ENCODE measurements around the gene FNBP1.

FNBP1 gene

DNA sequence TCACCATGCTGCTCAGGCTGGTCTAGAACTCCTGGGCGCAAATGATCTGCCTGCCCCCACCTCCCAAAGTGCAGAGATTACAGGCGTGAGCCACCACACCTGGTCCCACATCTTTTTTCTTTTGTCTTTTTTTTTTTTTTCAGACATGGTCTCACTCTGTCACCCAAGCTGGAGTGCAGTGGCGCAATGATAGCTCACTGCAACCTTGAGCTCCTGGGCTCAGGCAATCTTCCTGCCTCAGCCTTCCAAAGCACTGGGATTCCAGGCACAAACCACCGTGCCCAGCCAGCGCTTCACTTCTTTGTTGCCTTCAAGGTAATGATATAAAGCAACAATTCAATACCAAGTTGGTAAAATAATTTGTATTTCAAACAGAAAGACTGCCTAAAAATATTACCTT is 128.9 kb downstream of the FNBP1 start:
- Mint-ChIP-seq H3K4me3 (no peak overlapping the region), H3K36me3 (ENCODE audit: low read depth) (peaks cover 81% of the 10 kb centered on the region), H3K9me3 (no peaks in the 10 kb centered on the region), H3K27me3 (no peaks in the 10 kb centered on the region), H3K27ac (no peak overlapping the region), H3K4me1 (ENCODE audit: low read depth) (peaks cover 29% of the 10 kb centered on the region)
- intact Hi-C loops (cut with micrococcal nuclease), result no loop called here

DNA sequence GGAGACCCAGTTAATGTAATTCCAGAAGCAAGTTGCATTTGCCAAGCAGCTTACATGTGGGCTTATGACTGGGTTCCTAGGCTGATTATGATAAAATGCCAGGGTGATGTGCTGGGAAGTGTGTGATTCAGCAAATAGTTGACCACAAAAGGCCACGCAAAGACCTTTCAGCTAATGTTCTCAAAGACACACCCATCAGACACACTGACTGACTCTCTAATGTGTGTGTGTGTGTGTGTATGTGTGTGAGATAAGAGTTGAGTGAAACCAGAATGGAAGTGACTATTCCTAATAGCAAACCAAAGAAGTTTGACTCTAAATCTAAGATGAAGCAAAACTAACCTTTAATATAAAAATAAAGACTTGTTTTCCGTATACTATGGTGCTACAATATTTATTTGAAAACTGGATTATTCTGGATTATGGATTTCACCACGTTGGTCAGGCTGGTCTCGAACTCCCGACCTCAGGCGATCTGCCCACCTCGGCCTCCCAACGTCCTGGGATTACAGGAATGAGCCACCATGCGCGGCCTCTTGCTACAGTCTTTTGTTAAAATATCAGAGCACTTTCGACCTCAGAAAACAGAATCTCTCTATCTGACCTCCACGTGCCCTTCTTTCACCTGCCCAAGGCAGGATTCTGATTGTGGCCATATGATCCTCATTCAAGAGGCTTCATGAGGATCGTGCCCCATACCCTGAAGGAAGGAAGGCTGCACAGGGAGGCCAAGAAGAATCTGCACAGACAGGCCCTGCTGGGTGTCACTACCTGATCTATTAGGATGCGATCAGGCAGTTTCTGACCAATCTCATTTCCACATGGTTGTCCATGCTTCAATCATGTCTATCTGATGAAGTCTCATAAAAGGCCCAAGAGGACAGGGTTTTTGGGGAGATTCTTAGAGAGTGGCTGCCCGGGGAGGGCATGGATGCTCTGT is 132.1 kb downstream of the FNBP1 start:
- H3K9me3 Mint-ChIP-seq, result no peaks in the 10 kb centered on the region
- no peaks in the 10 kb centered on the region for H3K27me3 Mint-ChIP-seq
- H3K4me1 Mint-ChIP-seq (ENCODE audit: low read depth), result peaks cover 22% of the 10 kb centered on the region
- no peak overlapping the region for H3K4me3 Mint-ChIP-seq
- intact Hi-C loops (cut with micrococcal nuclease), result no loop called here
- H3K36me3 Mint-ChIP-seq (ENCODE audit: low read depth), result peaks cover 86% of the 10 kb centered on the region
- H3K27ac Mint-ChIP-seq, result peak overlapping the region; percentile 32

DNA sequence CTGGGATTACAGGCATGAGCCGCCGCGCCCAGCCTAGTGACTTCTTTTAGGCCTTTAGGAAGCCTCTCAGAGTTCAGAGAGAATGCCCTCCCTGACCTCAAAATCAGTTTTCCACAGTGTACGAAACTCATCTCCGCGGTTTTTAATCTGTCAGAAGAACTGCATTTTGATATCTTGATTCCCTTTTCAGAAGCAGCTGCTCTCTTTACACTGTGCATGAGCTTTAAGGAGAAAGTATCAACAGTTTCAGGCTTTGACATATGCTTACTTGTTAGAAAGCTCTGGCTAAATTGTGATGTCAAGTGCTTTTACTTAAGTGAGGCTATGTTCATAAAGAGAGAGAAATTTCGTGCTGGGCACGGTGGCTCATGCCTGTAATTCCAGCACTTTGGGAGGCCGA is 133.1 kb downstream of the FNBP1 start:
- H3K36me3 Mint-ChIP-seq (ENCODE audit: low read depth), result peaks cover 89% of the 10 kb centered on the region

DNA sequence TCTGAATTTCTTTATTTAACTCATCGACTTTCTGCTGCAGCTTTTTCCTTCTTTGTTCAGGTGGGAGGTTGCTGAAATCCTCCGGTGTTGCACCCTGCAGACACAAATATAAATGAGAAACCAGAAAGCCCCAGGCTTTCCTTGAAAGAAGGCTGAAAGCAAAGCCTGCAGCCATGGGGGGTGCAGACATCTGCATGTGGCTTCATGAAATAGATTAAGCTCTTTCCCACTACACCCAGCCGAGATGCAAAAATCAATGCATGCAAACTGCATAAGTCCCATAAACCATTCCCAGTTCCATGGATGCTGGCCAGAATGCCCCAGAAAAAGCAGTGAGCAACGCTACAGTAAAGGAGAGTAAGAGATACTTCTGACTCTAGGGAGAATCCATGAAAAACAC is 134.1 kb downstream of the FNBP1 start:
- peaks cover 24% of the 10 kb centered on the region for H3K4me1 Mint-ChIP-seq (ENCODE audit: low read depth)
- no peak overlapping the region for H3K27ac Mint-ChIP-seq
- no peaks in the 10 kb centered on the region for H3K27me3 Mint-ChIP-seq
- intact Hi-C loops (cut with micrococcal nuclease), result no loop called here
- H3K36me3 Mint-ChIP-seq (ENCODE audit: low read depth), result peaks cover 94% of the 10 kb centered on the region
- no peak overlapping the region for H3K4me3 Mint-ChIP-seq
- H3K9me3 Mint-ChIP-seq, result no peaks in the 10 kb centered on the region

More for the DNA sequence above, 133.1 kb downstream of the FNBP1 start:
- Mint-ChIP-seq H3K4me3 (no peak overlapping the region), H3K9me3 (no peaks in the 10 kb centered on the region), H3K27me3 (no peaks in the 10 kb centered on the region), H3K4me1 (ENCODE audit: low read depth) (peaks cover 18% of the 10 kb centered on the region), H3K27ac (peak overlapping the region; percentile 39)
- intact Hi-C loops (cut with micrococcal nuclease), result no loop called here

DNA sequence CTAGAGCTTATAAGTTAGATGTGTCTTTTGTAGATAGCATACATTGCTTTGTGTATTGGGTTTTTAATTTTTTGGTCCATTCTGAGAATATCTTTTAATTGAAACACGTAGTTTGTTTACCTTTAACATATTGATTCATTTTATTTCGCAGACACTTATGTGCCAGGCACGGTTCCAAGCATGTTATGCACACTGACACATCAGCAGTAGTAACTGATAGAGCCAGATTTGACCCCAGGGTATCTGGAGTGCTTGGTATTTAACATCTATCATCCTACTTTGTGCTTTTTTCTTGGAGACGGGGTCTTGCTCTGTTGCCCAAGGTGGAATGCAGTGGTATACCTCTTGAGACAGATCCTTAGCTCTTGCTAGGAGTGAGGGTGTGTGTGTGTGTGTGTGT is 135.8 kb downstream of the FNBP1 start:
- Mint-ChIP-seq H3K27me3 (no peaks in the 10 kb centered on the region), H3K27ac (no peak overlapping the region), H3K4me3 (no peak overlapping the region), H3K9me3 (no peaks in the 10 kb centered on the region), H3K36me3 (ENCODE audit: low read depth) (peaks cover 93% of the 10 kb centered on the region), H3K4me1 (ENCODE audit: low read depth) (peaks cover 25% of the 10 kb centered on the region)
- intact Hi-C loops (cut with micrococcal nuclease), result no loop called here

DNA sequence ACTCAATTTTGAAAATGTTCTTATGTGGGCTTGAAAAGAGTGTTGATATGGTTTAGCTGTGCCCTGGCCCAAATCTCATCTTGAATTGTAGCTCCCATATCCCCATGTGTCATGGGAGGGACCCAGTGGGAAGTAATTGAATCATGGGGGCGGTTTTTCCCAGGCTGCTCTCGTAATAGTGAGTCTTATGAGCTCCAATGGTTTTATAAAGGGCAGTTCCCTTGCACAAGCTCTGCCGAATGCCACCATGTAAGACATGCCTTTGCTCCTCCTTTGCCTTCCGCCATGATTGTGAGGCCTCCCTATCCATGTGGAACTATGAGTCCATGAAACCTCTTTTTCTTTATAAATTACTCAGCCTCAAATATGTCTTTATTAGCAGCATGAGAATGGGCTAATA is 136.7 kb downstream of the FNBP1 start:
- H3K9me3 Mint-ChIP-seq, result no peaks in the 10 kb centered on the region
- no peaks in the 10 kb centered on the region for H3K27me3 Mint-ChIP-seq
- peaks cover 93% of the 10 kb centered on the region for H3K36me3 Mint-ChIP-seq (ENCODE audit: low read depth)
- intact Hi-C loops (cut with micrococcal nuclease), result no loop called here
- H3K4me3 Mint-ChIP-seq, result no peak overlapping the region
- no peak overlapping the region for H3K27ac Mint-ChIP-seq
- H3K4me1 Mint-ChIP-seq (ENCODE audit: low read depth), result peaks cover 25% of the 10 kb centered on the region

DNA sequence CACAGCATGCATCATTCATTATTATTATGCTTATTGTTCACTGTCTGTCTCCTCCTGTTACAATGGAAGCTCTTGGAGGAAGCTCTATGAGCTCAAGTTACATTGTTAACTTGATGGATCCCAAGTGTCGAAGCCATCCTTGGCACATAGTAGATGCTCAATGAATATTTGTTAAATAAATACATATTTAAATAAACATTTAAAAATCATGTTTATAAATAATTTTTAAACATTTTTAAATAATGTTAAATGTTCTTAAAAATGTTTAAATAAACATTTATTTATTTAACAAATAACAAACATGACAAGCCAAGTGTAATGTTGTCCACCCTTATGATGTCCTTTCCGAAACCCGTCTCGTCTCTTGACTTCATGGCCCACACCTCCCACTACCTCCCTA is 138.3 kb downstream of the FNBP1 start:
- no peak overlapping the region for H3K27ac Mint-ChIP-seq
- no peaks in the 10 kb centered on the region for H3K9me3 Mint-ChIP-seq
- H3K4me1 Mint-ChIP-seq (ENCODE audit: low read depth), result peaks cover 30% of the 10 kb centered on the region
- no peak overlapping the region for H3K4me3 Mint-ChIP-seq
- H3K27me3 Mint-ChIP-seq, result no peaks in the 10 kb centered on the region
- peaks cover 97% of the 10 kb centered on the region for H3K36me3 Mint-ChIP-seq (ENCODE audit: low read depth)
- intact Hi-C loops (cut with micrococcal nuclease), result no loop called here

DNA sequence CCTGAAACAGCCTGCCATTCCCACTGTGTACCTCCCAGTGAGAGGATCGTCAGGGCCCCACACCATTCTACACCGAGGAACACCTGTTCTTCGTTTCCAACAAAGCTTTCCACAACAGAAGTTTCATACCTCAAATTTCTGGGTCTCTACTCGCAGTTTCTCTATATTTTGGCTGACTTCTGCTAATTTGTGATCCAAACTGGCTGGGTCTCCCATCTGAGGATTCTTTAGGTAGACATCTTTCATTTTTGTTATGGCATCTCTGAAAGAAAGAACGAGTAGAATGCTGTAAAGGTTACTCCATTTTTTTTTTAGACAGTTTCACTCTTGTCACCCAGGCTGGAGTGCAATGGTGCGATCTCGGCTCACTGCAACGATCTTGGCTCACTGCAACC is 140.3 kb downstream of the FNBP1 start:
- no peak overlapping the region for H3K4me3 Mint-ChIP-seq
- no peaks in the 10 kb centered on the region for H3K27me3 Mint-ChIP-seq
- intact Hi-C loops (cut with micrococcal nuclease), result no loop called here
- H3K9me3 Mint-ChIP-seq, result no peaks in the 10 kb centered on the region
- no peak overlapping the region for H3K27ac Mint-ChIP-seq
- peaks cover 49% of the 10 kb centered on the region for H3K4me1 Mint-ChIP-seq (ENCODE audit: low read depth)
- H3K36me3 Mint-ChIP-seq (ENCODE audit: low read depth), result peaks cover 97% of the 10 kb centered on the region

DNA sequence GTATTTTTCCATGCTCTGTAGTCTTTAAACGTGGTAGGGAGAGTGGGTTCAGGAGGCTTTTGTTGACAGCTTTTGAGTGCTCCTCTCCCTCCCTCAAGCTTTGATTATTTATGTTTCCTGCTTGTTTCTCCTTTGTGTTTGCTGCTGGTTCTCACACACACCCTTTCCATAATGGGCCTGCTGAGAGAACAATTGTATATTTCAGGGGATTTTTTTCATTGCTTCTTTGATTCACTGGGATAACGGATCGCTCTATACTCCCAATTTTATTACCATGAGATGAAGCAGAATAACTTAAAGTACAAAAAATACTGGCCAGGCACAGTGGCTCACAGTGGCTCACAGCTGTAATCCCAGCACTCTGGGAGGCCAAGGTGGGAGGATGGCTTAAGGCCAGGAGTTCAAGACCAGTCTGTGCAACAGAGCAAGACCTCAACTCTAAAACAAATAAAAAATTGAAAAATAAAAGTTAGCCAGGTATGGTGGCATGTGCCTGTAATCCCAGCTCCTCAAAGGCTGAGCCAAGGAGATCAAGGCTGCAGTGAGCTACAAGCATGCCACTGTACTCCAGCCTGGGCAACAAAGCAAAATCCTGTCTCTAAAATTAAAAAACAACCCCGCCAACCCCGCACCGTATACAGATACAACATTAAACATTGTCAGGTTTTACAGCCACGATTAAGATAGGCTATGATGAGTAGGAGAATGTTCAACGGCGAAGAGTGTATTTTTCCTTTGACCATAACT is 140.8 kb downstream of the FNBP1 start:
- Mint-ChIP-seq H3K4me1 (ENCODE audit: low read depth) (peaks cover 53% of the 10 kb centered on the region), H3K9me3 (no peaks in the 10 kb centered on the region), H3K4me3 (no peak overlapping the region), H3K36me3 (ENCODE audit: low read depth) (peaks cover 97% of the 10 kb centered on the region), H3K27ac (peak overlapping the region; percentile 80), H3K27me3 (no peaks in the 10 kb centered on the region)
- intact Hi-C loops (cut with micrococcal nuclease), result loop anchor here (2.0 kb wide), 1 partner anchor 15 kb away; no protein-coding TSS in a partner anchor

DNA sequence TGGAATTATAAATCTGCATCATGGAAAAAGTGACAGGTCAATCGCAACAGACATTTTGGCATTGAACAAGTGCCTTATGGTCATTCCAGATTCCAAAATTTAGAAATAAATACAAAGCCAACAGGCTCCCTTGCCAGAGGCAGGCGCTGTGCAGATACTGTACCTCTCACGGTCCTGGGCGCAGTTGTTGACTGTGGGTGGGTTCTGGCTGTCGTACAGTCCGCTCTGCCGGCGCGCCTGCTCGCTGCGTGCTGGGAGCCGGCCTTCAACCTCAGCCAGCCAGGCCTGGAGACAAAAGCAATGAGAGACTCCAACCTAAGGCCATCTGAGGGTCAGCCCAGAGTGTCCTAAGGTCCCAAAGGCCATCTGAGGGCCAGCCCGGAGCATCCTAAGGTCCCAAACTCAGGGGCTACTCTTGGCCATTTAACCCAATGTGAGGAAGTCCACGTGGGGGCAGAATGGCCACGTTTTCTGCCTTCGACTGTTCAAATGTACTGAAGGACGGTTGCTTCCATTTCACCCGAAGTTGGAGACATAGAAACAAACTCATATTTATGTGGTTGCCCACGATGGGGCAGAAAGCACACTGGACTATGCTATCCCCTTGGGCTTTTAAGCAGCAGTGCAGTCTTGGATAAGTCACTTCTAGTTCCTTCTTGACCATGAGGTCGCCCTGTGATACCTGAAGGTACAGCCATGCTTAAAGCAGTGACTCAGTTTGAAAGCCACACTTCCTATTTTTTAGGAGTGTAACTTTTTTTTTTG is 142.5 kb downstream of the FNBP1 start:
- H3K4me3 Mint-ChIP-seq, result no peak overlapping the region
- peaks cover 64% of the 10 kb centered on the region for H3K4me1 Mint-ChIP-seq (ENCODE audit: low read depth)
- H3K27me3 Mint-ChIP-seq, result no peaks in the 10 kb centered on the region
- intact Hi-C loops (cut with micrococcal nuclease), result loop anchor here (2.0 kb wide), 1 partner anchor 14 kb away; no protein-coding TSS in a partner anchor
- peak overlapping the region; percentile 80 for H3K27ac Mint-ChIP-seq
- no peaks in the 10 kb centered on the region for H3K9me3 Mint-ChIP-seq
- H3K36me3 Mint-ChIP-seq (ENCODE audit: low read depth), result peaks cover 97% of the 10 kb centered on the region

DNA sequence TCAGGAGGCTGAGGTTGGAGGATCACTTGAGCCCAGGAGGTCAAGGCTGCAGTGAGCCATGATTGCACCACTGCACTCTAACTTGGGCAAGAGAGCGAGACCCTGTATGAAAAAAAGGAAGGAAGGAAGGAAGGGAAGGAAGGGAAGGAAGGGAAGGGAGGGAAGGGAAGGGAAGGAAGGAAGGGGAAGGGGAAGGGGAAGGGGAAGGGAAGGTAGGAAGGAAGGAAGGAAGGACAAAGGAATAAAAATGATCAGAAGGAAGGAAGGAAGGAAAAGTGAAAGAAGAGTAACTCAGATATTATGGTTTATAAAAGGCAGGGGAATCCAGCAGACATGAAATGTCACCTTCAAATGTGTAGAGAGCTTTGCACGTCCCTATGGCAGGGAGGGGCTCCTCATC is 143.4 kb downstream of the FNBP1 start:
- H3K4me3 Mint-ChIP-seq, result no peak overlapping the region
- H3K27me3 Mint-ChIP-seq, result no peaks in the 10 kb centered on the region
- H3K27ac Mint-ChIP-seq, result peak overlapping the region; percentile 80
- intact Hi-C loops (cut with micrococcal nuclease), result loop anchor here (2.0 kb wide), 1 partner anchor 13 kb away; no protein-coding TSS in a partner anchor
- H3K4me1 Mint-ChIP-seq (ENCODE audit: low read depth), result peaks cover 65% of the 10 kb centered on the region
- H3K36me3 Mint-ChIP-seq (ENCODE audit: low read depth), result peaks cover 97% of the 10 kb centered on the region
- no peaks in the 10 kb centered on the region for H3K9me3 Mint-ChIP-seq

DNA sequence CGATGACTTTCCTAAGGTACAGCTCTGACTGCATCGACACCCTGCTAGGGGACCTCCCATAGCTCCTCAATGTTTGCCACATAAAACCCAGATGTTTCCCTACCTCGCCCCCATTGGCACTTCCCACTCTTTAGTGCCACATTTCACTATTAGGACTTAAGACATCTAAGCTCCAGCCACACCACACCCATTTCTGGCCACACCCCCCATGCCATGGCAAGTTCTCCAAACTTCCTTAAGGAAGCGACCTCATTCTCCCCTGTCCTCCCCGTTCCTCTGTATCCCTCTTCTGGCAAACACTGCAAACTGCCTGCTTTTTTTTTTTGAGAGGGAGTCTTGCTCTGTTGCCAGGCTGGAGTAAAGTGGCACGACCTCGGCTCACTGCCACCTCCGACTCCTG is 144.8 kb downstream of the FNBP1 start:
- Mint-ChIP-seq H3K4me1 (ENCODE audit: low read depth) (peaks cover 67% of the 10 kb centered on the region), H3K36me3 (ENCODE audit: low read depth) (peaks cover 93% of the 10 kb centered on the region), H3K27ac (peak overlapping the region; percentile 80), H3K27me3 (no peaks in the 10 kb centered on the region), H3K4me3 (no peak overlapping the region), H3K9me3 (no peaks in the 10 kb centered on the region)
- intact Hi-C loops (cut with micrococcal nuclease), result no loop called here

DNA sequence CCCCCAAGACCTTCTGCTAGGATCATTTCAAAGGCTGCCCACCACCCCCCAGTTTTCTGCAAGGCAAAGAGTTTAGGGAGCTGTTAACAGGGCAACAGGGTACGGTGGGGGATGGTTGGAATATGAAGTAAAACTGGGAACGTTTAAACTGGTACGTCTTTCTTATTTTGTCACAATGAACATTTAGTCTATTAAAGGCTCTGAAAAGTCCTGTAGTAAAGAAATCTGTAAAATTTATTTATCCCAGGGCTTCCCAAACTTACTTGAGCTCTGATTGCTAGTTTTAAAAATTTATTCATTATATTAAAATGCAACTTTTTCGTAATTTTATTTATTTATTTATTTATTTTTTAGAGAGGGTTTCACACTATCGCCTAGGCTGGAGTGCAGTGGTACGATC is 145.7 kb downstream of the FNBP1 start:
- intact Hi-C loops (cut with micrococcal nuclease), result no loop called here
- Mint-ChIP-seq H3K27ac (peak overlapping the region; percentile 80), H3K4me1 (ENCODE audit: low read depth) (peaks cover 68% of the 10 kb centered on the region), H3K4me3 (no peak overlapping the region), H3K9me3 (no peaks in the 10 kb centered on the region), H3K36me3 (ENCODE audit: low read depth) (peaks cover 93% of the 10 kb centered on the region), H3K27me3 (no peaks in the 10 kb centered on the region)
